ENCODE results near the gene OR2V2.
"Not testable (repeated sequence)": the region's sequence is repeated elsewhere in the genome, so short reads cannot be mapped to it uniquely, and the experiment has no call there.

Gene OR2V2

GRCh38 chr5:181169459-181170236 is 22.3 kb downstream of the OR2V2 start:
- DNase-seq (ENCODE audit: low spot score), result peak; percentile 71

DNA sequence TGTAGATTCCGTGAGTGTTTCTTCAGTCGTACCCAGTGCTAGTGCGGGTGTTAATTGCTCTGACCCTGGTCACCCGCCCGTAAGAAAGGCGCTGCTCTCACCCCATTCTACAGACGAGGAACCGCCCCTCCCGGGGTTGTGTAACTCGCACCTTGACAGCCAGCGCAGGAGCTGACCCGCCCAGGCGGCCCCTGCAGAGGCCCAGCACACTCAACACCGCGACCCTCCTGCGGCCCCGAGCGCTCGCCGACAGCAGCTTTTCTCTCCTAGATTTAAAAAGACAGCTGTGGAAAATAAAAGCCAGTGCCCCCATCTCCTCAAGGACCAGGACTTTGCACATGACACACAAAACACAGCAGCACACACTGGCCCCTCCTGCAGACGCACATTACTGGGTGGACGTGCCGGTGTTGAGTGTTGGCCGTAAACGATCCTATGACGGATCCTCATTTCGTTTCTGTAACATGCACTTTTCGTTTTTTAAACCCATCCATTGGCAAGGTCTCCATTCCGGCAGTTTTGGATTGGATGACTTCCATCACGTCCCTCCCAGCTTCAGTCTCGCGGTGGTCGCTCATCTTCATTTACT is 22.9 kb downstream of the OR2V2 start:
- DNase-seq (ENCODE audit: low spot score), result no peak

DNA sequence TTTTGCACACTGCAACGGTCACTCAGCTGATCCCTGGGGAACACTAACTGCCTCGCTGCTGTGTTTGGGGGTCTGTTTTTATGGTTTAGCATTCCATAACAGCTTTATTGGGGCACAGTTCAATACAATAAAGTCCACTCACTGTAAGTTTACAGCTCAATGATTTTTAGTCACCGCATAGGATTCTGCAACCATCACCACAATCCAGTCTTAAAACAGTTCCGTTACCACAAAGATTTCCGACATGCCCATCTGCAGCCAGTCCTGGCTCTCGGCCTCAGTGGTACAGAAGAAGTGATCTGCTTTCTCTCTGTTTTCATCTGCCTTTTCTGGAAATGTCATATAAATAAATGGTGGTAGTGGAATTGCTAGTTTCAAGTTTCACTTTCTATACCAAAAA is 23.6 kb downstream of the OR2V2 start:
- DNase-seq (ENCODE audit: low spot score), result no peak

- no peak for DNase-seq (ENCODE audit: low spot score)
Measured at GRCh38 chr5:181171782-181172181, 24.4 kb downstream of the OR2V2 start.

DNA sequence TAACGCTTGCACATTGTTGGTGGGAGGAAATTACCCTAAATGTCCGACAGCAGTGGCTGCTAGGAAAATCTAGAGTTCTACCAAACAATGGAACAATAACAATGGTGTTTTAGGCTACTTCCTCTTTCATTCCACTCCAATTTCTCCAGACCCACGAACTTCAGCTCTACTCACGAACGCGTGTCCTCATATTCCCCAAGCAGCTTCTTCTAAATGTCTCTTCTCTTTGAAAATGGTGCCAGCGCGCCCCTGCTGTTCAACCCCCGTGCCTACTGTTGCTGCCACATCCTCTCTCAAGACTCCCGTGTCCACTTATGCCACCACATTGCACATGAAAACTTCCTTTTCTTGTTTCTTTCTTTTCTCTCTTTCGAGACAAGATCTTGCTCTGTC is 25.6 kb downstream of the OR2V2 start:
- DNase-seq (ENCODE audit: low spot score), result no peak

- no peak for DNase-seq (ENCODE audit: low spot score)
Measured at GRCh38 chr5:181173420-181174342, 26.3 kb downstream of the OR2V2 start.

- no peak for DNase-seq (ENCODE audit: low spot score)
Measured at GRCh38 chr5:181176254-181176952, 29.0 kb downstream of the OR2V2 start.

DNA sequence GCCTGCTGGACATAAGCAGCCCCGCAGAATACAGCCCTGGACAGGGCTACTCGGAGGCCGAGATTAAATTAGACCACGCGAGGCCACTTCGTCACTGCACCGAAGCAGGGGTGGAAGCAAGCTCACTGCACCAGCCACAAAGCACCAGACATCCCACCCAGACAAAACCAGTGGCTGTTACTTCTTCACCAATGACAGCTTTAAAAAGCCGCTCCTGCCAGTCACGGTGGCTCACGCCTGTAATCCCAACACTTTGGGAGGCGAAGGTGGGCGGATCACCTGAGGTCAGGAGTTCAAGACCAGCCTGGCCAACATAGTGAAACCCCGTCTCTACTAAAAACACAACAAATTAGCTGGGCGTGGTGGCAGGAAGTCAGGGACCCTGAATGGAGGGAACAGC is 30.2 kb downstream of the OR2V2 start:
- DNase-seq (ENCODE audit: low spot score), result not testable (repeated sequence)

DNA sequence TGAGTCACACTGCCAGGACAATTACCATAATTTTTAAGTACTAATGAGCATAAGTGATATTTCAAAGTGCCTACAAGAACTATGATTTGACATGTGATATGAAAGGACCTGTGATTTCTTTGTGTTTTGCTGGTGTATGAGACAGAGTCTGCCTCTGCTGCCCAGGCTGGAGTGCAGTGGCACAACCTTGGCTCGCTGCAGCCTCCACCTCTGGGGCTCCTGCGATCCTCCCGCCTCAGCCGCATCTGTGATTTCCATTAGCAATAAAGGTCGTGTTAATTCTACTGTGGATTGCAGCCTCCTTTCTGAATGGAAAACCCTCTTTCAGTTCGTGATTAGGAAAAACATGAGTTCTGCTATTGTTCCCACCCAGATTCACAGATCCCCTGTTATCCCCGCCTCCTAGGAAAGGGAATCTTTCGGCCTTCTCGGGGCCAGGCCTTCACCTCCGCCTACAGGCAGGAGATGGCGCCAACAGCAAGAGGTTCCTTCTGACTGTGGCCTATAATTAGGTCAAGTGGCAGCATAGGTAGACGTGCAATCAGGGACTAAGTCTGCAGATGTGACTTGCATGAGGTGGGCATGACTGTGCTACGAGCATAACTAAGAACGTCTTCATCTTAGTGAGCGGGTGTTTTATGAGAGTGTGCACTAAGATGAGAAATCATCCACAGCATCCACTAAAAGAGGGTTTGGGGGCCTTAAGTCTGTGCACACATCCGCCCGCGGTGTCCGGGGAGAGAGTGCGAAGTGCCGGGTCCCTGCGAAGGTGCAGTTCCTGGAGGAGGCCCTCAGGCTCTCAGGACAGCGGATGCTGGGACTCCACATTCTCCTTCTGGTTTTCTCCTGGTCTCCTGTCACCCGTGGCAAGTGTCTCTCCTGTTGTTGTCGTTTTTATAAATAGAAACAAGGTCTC is 34.5 kb downstream of the OR2V2 start:
- DNase-seq (ENCODE audit: low spot score), result peak; percentile 90

- DNase-seq (ENCODE audit: low spot score), result no peak
Measured at GRCh38 chr5:181182651-181183050, 35.3 kb downstream of the OR2V2 start.

- DNase-seq (ENCODE audit: low spot score), result no peak
Measured at GRCh38 chr5:181184845-181185216, 37.4 kb downstream of the OR2V2 start.

- DNase-seq (ENCODE audit: low spot score), result no peak
Measured at GRCh38 chr5:181185560-181185959, 38.2 kb downstream of the OR2V2 start.

DNA sequence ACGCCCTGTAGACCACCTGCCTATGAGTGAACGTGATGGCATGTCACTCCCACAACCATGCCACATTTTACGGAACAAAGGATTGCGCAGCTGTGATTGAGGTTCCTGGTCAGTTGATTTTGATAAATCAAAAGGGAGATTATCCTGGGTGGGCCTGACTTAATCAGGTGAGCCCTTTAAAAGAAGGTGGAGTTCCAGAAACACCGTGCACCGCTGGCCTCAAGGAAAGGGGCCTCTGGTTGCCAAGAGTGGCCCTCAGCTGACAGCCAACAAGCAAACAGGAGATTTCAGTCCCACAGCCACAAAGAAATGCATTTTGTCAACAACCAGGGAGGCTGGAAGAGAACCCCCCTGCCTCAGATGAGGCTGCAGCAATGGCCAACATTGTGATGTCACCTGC is 38.6 kb downstream of the OR2V2 start:
- no peak for DNase-seq (ENCODE audit: low spot score)

GRCh38 chr5:181186986-181187499 is 39.7 kb downstream of the OR2V2 start:
- no peak for DNase-seq (ENCODE audit: low spot score)

DNA sequence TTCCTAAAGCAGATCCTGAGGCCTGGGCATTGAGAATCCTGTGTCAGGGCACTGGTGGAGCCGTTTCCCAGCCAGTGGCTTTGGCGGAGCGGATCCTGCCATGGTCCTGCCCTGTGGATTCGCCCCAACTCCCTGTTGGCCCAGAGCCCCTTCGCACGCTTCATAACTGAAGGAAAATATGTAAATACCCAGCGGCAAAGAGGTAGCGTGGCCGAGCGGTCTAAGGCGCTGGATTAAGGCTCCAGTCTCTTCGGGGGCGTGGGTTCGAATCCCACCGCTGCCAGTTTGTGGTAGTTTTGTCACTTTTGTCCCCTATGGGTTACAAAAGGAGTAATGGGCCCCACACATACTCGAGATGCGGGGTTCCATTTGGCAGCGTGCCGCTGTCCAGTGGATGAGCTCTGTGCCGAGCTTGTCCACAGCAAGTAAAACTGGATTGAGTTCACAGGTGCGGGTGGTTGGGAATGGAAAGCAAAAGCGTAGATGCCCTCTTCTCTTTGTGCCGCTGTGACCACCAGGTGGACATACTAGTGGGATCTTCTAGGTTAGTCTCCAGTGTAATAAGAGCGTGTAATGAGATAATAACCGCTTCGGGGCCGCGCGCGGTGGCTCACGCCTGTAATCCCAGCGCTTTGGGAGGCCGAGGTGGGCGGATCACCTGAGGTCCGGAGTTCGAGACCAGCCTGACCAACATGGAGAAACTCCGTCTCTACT is 40.3 kb downstream of the OR2V2 start:
- peak; percentile 90 for DNase-seq (ENCODE audit: low spot score)

DNA sequence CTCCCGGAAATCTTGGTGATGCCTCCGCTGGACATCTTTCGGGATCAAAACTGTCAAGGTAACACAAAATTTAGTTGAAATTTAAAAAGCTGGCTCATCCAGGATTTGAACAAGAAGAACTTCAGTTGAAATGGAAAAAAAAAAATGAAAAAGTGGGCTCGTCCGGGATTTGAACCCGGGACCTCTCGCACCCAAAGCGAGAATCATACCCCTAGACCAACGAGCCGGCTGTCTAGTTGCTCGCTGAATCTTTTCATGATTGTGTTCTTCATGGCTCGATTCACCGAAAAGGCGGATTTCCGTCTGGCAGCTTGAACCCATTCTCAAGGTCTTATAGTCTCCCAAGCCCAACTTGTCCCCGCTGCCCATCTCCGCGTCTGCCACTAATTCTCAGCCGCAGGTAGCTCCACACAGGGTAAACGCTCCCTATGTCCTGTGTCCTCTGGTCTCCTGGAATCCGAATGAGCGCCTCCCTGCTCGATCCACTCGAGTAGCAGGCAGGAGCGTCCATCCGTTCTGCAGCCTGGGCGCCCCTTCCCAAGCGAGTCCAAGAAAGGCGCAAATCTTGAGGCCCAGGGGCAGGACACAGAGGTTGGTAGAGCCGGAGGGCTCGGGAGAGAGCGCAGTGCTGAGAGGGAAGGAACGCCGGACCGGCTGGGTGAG is 41.4 kb downstream of the OR2V2 start:
- DNase-seq (ENCODE audit: low spot score), result peak; percentile 93

- DNase-seq (ENCODE audit: low spot score), result peak; percentile 53
Measured at GRCh38 chr5:181189363-181189961, 42.1 kb downstream of the OR2V2 start.

DNA sequence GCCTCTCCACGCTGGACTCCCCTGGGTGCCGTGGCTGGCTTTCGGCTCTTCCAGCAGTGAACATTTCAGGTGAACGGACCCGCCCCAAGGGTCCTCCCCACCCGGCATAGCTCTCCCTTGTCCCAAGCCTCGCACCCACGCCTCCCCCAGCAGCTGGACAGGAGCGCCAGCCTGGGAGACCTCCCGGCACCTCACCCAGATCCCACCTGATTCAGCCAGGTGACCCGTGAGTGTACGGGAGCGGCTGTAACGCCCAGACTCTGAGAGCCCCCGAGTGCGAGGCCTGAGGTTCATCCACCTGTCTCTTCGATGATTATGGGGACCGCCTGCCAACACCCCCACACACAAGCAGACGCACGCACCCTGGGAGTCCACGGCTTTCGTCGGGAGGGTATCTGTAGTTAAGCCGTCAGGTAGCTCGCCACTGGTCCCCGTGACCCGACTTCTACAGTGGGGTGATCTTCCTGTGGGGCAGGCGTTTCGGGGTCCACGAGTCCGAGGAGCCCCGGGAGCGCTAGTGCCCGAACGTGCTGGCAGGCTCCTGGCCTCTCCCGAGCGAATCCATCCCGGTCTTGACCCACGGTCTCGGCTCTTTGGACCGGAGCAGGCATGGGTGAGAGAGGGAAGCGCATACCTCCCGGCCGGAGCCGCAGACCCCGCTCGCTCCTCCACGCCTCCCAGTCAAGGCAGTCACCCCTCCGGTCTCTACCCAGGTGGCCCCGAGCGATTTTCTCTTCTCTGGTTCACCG is 42.8 kb downstream of the OR2V2 start:
- DNase-seq (ENCODE audit: low spot score), result peak; percentile 53

Measured in cerebellar cortex (tissue), 1 donor.